Ovary (tissue), 3 donors: ENCODE results near the gene NEURL1B.

Experiments used
- CTCF ChIP-seq, 3 donors: fragments of 450-650 bp in 2 of 3; fragments of 200-600 bp in 1 of 3; IDR thresholded peaks; one replicate each; pipeline versions ENCODE4 v1.5.1 to v1.8.0; 2016 to 2022; ENCODE audit warnings: antibody characterized with exemption in 3 of 3, mild to moderate bottlenecking in 1 of 3
- POLR2A ChIP-seq: fragments of 450-650 bp; IDR thresholded peaks from one replicate; pipeline ENCODE4 v1.6.1; 2017; ENCODE audit warnings: antibody characterized with exemption, mild to moderate bottlenecking, moderate library complexity
- donor health status: DM: no; HTN: no; CAD: no.

- no peak for TF ChIP-seq POLR2A
- TF ChIP-seq CTCF (IDR thresholded peaks at IDR 0.05): no peak
Measured at GRCh38 chr5:172637740-172638139, 3.3 kb upstream of the NEURL1B start.
